Fibroblast of lung (primary cell): ENCODE data around the gene SULT1C3.

Experiments used
- CTCF ChIP-seq, 2 donors: IDR thresholded peaks in 1 of 2; conservative IDR thresholded peaks in 1 of 2; 1 replicate in 1 of 2; 2 replicates in 1 of 2; pipeline ENCODE4 v1.5.1; 2011 to 2012; ENCODE audit warnings: low read length in 2 of 2, control low read depth in 1 of 2, inconsistent platforms in 1 of 2, low read depth in 1 of 2, mild to moderate bottlenecking in 1 of 2
- EZH2 ChIP-seq: IDR thresholded peaks from 2 replicates; pipeline ENCODE4 v1.5.1; 2012; ENCODE audit warnings: low read length, control low read depth, mild to moderate bottlenecking; ENCODE audit errors: missing control alignments

- TF ChIP-seq CTCF (conservative IDR thresholded peaks at IDR 0.05 in 1 of 2, IDR thresholded peaks at IDR 0.05 in 1 of 2; ENCODE audit: low read depth in 1 of 2, low read length in 2 of 2), result no peak
- TF ChIP-seq EZH2, result no peak
These were observed 54.1 kb downstream of the SULT1C3 start for GRCh38 chr2:108293850-108294249.
